T-helper 1 cell treated with Interleukin-12 subunit alpha and Interleukin-12 subunit beta and Interleukin-4 antibody, amounts not matched to agents 30 μg/mL and 1 μg/mL, for 36 hours (primary cell): ENCODE results near the gene ACTL7A.
"Not testable (repeated sequence)": the region's sequence is repeated elsewhere in the genome, so short reads cannot be mapped to it uniquely, and the experiment has no call there.

Experiments
- H3K27ac Mint-ChIP-seq: one replicate; pipeline ENCODE4 v1.8.0; 2021; ENCODE audit warnings: mild to moderate bottlenecking, mixed read lengths
- H3K27me3 Mint-ChIP-seq: one replicate; pipeline ENCODE4 v1.8.0; 2021; ENCODE audit warnings: low read depth, mixed read lengths
- H3K36me3 Mint-ChIP-seq: one replicate; pipeline ENCODE4 v1.8.0; 2021; ENCODE audit warnings: low read depth, mixed read lengths
- H3K4me1 Mint-ChIP-seq: one replicate; pipeline ENCODE4 v1.8.0; 2021; ENCODE audit warnings: low read depth, mixed read lengths
- H3K4me3 Mint-ChIP-seq: one replicate; pipeline ENCODE4 v1.8.0; 2021; ENCODE audit warnings: mild to moderate bottlenecking, moderate library complexity, mixed read lengths
- H3K9me3 Mint-ChIP-seq: one replicate; pipeline ENCODE4 v1.8.0; 2021; ENCODE audit warnings: mixed read lengths

The ACTL7A gene

GRCh38 chr9:108839561-108839960, 22.5 kb upstream of the ACTL7A start:
- not testable (repeated sequence) for H3K27me3 Mint-ChIP-seq, H3K4me3 Mint-ChIP-seq, H3K36me3 Mint-ChIP-seq, H3K9me3 Mint-ChIP-seq, H3K27ac Mint-ChIP-seq
- H3K4me1 Mint-ChIP-seq: peaks cover 10% of the 10 kb centered on the region

GRCh38 chr9:108842610-108843295, 19.3 kb upstream of the ACTL7A start:
- no peaks in the 10 kb centered on the region for H3K27me3 Mint-ChIP-seq
- H3K36me3 Mint-ChIP-seq: no peaks in the 10 kb centered on the region
- no peaks in the 10 kb centered on the region for H3K9me3 Mint-ChIP-seq
- H3K4me3 Mint-ChIP-seq: peak overlapping the region; percentile 72
- H3K27ac Mint-ChIP-seq: peak overlapping the region; percentile 41
- H3K4me1 Mint-ChIP-seq: peaks cover 7% of the 10 kb centered on the region

GRCh38 chr9:108844391-108844790, 17.7 kb upstream of the ACTL7A start:
- Mint-ChIP-seq H3K9me3 (no peaks in the 10 kb centered on the region), H3K27me3 (no peaks in the 10 kb centered on the region), H3K4me1 (peaks cover 7% of the 10 kb centered on the region), H3K36me3 (no peaks in the 10 kb centered on the region), H3K4me3 (no peak overlapping the region), H3K27ac (no peak overlapping the region)

GRCh38 chr9:108844856-108845255, 17.2 kb upstream of the ACTL7A start:
- Mint-ChIP-seq H3K4me3 (no peak overlapping the region), H3K27me3 (no peaks in the 10 kb centered on the region), H3K27ac (no peak overlapping the region), H3K9me3 (no peaks in the 10 kb centered on the region), H3K36me3 (no peaks in the 10 kb centered on the region), H3K4me1 (peaks cover 7% of the 10 kb centered on the region)

- H3K27ac Mint-ChIP-seq: no peak overlapping the region
- no peak overlapping the region for H3K4me3 Mint-ChIP-seq
- no peaks in the 10 kb centered on the region for H3K27me3 Mint-ChIP-seq
- H3K4me1 Mint-ChIP-seq: peaks cover 7% of the 10 kb centered on the region
- H3K36me3 Mint-ChIP-seq: no peaks in the 10 kb centered on the region
- H3K9me3 Mint-ChIP-seq: no peaks in the 10 kb centered on the region
These were observed 16.6 kb upstream of the ACTL7A start for GRCh38 chr9:108845507-108845906.

GRCh38 chr9:108845947-108846346, 16.1 kb upstream of the ACTL7A start:
- Mint-ChIP-seq H3K27ac (no peak overlapping the region), H3K4me3 (no peak overlapping the region), H3K36me3 (no peaks in the 10 kb centered on the region), H3K27me3 (no peaks in the 10 kb centered on the region), H3K9me3 (no peaks in the 10 kb centered on the region), H3K4me1 (peaks cover 7% of the 10 kb centered on the region)

- H3K9me3 Mint-ChIP-seq, H3K4me3 Mint-ChIP-seq, H3K27me3 Mint-ChIP-seq, H3K27ac Mint-ChIP-seq, H3K36me3 Mint-ChIP-seq, H3K4me1 Mint-ChIP-seq: not testable (repeated sequence)
These were observed 13.8 kb upstream of the ACTL7A start for GRCh38 chr9:108848296-108848695.

- H3K36me3 Mint-ChIP-seq: no peaks in the 10 kb centered on the region
- no peak overlapping the region for H3K27ac Mint-ChIP-seq
- no peaks in the 10 kb centered on the region for H3K4me1 Mint-ChIP-seq
- no peak overlapping the region for H3K4me3 Mint-ChIP-seq
- no peaks in the 10 kb centered on the region for H3K9me3 Mint-ChIP-seq
- H3K27me3 Mint-ChIP-seq: no peaks in the 10 kb centered on the region
These were observed 11.7 kb upstream of the ACTL7A start for GRCh38 chr9:108850293-108850897.

GRCh38 chr9:108851138-108851537, 10.9 kb upstream of the ACTL7A start:
- Mint-ChIP-seq H3K27ac (no peak overlapping the region), H3K4me1 (no peaks in the 10 kb centered on the region), H3K4me3 (no peak overlapping the region), H3K9me3 (no peaks in the 10 kb centered on the region), H3K36me3 (no peaks in the 10 kb centered on the region), H3K27me3 (no peaks in the 10 kb centered on the region)

- no peaks in the 10 kb centered on the region for H3K27me3 Mint-ChIP-seq
- H3K36me3 Mint-ChIP-seq: no peaks in the 10 kb centered on the region
- no peak overlapping the region for H3K4me3 Mint-ChIP-seq
- H3K9me3 Mint-ChIP-seq: no peaks in the 10 kb centered on the region
- no peaks in the 10 kb centered on the region for H3K4me1 Mint-ChIP-seq
- no peak overlapping the region for H3K27ac Mint-ChIP-seq
These were observed 10.0 kb upstream of the ACTL7A start for GRCh38 chr9:108852079-108852478.

GRCh38 chr9:108854094-108854493, 8.0 kb upstream of the ACTL7A start:
- no peak overlapping the region for H3K4me3 Mint-ChIP-seq
- H3K27ac Mint-ChIP-seq: no peak overlapping the region
- H3K9me3 Mint-ChIP-seq: no peaks in the 10 kb centered on the region
- no peaks in the 10 kb centered on the region for H3K27me3 Mint-ChIP-seq
- H3K4me1 Mint-ChIP-seq: no peaks in the 10 kb centered on the region
- no peaks in the 10 kb centered on the region for H3K36me3 Mint-ChIP-seq

GRCh38 chr9:108854641-108855528, 7.2 kb upstream of the ACTL7A start:
- no peak overlapping the region for H3K27ac Mint-ChIP-seq
- no peaks in the 10 kb centered on the region for H3K4me1 Mint-ChIP-seq
- no peaks in the 10 kb centered on the region for H3K9me3 Mint-ChIP-seq
- no peak overlapping the region for H3K4me3 Mint-ChIP-seq
- no peaks in the 10 kb centered on the region for H3K27me3 Mint-ChIP-seq
- no peaks in the 10 kb centered on the region for H3K36me3 Mint-ChIP-seq

- H3K27ac Mint-ChIP-seq: no peak overlapping the region
- no peaks in the 10 kb centered on the region for H3K36me3 Mint-ChIP-seq
- H3K9me3 Mint-ChIP-seq: no peaks in the 10 kb centered on the region
- no peaks in the 10 kb centered on the region for H3K4me1 Mint-ChIP-seq
- no peak overlapping the region for H3K4me3 Mint-ChIP-seq
- no peaks in the 10 kb centered on the region for H3K27me3 Mint-ChIP-seq
These were observed 6.6 kb upstream of the ACTL7A start for GRCh38 chr9:108855529-108855886.

GRCh38 chr9:108855888-108856287, 6.2 kb upstream of the ACTL7A start, which contains the start of gene ACTL7B:
Gene ACTL7B, minus strand, starts transcription at chr9:108855986. Its CDS starts 56 bp downstream, at chr9:108855930.
- no peak within 1 kb of the TSS for H3K27ac Mint-ChIP-seq
- no peaks in the 10 kb centered on the region for H3K4me1 Mint-ChIP-seq
- no peaks in the 10 kb centered on the region for H3K36me3 Mint-ChIP-seq
- H3K27me3 Mint-ChIP-seq: no peaks in the 10 kb centered on the region
- no peaks in the 10 kb centered on the region for H3K9me3 Mint-ChIP-seq
- H3K4me3 Mint-ChIP-seq: no peak within 1 kb of the TSS

GRCh38 chr9:108857572-108857971, 4.5 kb upstream of the ACTL7A start:
- Mint-ChIP-seq H3K27me3 (no peaks in the 10 kb centered on the region), H3K36me3 (no peaks in the 10 kb centered on the region), H3K4me3 (no peak overlapping the region), H3K4me1 (no peaks in the 10 kb centered on the region), H3K9me3 (no peaks in the 10 kb centered on the region), H3K27ac (no peak overlapping the region)
